ENCODE measurements around the gene ITGB7.
A peak's percentile ranks its signal among the peaks of the same experiment; 100 is the strongest.

ITGB7 gene, protein sequence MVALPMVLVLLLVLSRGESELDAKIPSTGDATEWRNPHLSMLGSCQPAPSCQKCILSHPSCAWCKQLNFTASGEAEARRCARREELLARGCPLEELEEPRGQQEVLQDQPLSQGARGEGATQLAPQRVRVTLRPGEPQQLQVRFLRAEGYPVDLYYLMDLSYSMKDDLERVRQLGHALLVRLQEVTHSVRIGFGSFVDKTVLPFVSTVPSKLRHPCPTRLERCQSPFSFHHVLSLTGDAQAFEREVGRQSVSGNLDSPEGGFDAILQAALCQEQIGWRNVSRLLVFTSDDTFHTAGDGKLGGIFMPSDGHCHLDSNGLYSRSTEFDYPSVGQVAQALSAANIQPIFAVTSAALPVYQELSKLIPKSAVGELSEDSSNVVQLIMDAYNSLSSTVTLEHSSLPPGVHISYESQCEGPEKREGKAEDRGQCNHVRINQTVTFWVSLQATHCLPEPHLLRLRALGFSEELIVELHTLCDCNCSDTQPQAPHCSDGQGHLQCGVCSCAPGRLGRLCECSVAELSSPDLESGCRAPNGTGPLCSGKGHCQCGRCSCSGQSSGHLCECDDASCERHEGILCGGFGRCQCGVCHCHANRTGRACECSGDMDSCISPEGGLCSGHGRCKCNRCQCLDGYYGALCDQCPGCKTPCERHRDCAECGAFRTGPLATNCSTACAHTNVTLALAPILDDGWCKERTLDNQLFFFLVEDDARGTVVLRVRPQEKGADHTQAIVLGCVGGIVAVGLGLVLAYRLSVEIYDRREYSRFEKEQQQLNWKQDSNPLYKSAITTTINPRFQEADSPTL

DNA sequence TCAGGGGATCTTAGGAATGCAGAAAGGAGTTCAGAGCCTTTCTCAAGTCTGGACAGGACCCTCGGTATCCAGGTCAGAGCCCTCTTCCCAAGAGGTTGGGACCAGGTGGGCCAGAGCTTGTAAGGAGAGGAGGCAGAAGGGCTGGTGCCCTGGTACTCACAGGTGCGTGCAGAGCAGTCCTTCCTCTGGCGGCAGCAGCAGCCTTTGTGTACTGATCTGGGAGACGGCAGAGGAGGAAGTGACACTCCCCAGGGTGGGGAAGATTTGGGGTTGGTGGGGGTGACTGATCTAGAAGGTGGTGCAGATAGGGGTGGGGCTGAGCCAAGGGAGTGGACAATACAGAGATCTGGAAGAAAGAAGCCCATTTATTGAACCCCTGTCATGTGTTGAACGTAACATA is at the start of gene ITGB7:
TSS of gene ITGB7 (minus strand) at position 210 of the 400 bp plus-strand sequence. CDS start 6,808 bp downstream, outside the sequence.
- DNase-seq (ENCODE audit: low read depth) = no peak

- DNase-seq (ENCODE audit: low read depth) = no peak
These were observed 48.9 kb upstream of the ITGB7 start for GRCh38 chr12:53255996-53256395.

DNA sequence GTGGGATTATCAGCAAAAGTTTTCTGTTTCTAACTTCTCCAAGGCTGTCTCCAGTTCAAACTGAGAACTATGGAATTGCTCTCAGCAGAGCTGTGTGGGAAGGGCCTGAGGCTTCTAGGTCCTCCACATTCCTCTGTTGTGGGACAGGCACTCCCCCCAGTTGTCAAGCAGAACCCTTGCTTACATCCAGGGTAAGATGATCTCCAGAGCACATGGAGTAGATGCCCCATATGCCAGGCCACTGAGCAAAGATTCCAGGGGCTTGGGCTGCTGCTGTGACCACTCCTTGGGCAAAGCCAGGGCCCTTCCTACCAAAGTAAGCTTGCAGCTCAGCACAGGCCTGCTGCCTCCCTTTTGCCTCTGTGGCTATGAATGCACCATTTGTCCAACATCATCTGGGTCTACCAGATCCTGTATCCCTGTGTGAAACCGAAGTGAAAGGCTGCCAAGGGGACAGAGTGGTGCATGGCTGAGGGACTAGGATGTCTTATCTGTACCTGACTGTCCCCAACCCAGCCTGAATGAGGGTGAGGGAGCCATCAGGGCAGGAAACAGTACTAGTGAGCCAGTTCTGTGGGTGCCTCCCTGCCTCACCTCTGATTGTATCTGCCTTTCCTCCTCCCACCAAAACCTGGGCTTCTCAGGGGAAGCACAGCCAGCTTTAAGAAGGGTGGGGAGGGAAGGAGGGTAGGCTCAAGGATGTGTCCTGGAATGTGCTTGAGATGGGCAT is 47.9 kb upstream of the ITGB7 start:
- no peak for DNase-seq (ENCODE audit: low read depth)

DNA sequence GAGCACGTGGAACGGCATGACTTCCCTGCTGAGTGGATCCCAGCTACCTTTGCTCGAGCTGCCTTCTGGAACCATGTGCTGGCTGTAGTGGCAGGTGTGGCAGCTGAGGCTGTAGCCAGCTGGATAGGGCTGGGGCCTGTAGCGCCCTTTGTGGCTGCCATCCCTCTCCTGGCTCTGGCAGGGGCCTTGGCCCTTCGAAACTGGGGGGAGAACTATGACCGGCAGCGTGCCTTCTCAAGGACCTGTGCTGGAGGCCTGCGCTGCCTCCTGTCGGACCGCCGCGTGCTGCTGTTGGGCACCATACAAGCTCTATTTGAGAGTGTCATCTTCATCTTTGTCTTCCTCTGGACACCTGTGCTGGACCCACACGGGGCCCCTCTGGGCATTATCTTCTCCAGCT is 46.2 kb upstream of the ITGB7 start:
- no peak for DNase-seq (ENCODE audit: low read depth)

DNA sequence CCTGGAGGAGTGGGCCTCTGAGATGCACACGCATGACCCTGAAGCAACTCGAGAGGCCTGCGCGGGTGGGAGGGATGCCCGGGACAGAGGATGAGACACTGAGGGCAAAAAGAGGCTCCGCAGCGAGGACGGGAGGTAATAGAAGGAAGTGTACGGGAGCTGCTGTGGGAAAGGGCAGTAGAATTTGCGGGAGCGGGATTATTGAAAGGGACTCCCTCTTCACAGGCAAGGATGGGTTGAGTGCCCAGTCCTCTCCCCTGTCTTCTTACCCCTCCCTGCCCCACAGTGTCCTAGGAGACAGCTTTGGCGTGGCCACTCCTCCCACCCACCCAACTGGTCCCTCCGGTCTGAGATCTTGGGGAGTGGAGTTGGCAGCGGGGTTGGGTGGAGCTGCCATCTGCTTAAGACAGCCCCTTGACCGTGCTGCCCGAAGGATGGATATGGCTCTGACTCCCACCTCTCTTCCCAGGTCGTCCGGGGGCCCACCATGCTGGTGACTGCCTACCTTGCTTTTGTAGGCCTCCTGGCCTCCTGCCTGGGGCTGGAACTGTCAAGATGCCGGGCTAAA is 45.4 kb upstream of the ITGB7 start:
- no peak for DNase-seq (ENCODE audit: low read depth)

- DNase-seq (ENCODE audit: low read depth) = peak; percentile 45
These were observed 44.7 kb upstream of the ITGB7 start for GRCh38 chr12:53251477-53252348.

- DNase-seq (ENCODE audit: low read depth) = no peak
These were observed 38.2 kb upstream of the ITGB7 start for GRCh38 chr12:53245286-53245685.

DNA sequence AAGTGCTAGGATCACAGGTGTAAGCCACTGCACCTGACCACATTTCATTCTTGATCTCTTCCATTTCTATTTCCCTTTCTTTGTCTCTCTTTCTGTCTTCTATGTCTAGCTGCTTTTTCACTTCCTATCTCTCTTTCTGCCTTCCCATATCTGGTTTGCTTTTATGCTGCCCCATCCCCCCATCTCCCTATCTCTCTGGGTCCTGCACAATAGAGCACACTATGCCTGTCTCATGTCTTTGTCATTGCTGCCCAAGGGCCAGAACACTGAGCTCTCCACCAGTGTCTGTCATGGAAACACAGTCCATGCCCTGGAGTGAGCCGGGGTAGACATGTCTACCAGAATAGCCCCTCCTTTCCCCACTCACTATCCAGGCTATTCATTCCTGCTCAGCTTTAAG is 37.3 kb upstream of the ITGB7 start:
- DNase-seq (ENCODE audit: low read depth) = no peak

GRCh38 chr12:53241623-53242412 is 34.8 kb upstream of the ITGB7 start:
- DNase-seq (ENCODE audit: low read depth) = no peak

- DNase-seq (ENCODE audit: low read depth) = no peak
These were observed 32.7 kb upstream of the ITGB7 start for GRCh38 chr12:53239643-53240258.

DNA sequence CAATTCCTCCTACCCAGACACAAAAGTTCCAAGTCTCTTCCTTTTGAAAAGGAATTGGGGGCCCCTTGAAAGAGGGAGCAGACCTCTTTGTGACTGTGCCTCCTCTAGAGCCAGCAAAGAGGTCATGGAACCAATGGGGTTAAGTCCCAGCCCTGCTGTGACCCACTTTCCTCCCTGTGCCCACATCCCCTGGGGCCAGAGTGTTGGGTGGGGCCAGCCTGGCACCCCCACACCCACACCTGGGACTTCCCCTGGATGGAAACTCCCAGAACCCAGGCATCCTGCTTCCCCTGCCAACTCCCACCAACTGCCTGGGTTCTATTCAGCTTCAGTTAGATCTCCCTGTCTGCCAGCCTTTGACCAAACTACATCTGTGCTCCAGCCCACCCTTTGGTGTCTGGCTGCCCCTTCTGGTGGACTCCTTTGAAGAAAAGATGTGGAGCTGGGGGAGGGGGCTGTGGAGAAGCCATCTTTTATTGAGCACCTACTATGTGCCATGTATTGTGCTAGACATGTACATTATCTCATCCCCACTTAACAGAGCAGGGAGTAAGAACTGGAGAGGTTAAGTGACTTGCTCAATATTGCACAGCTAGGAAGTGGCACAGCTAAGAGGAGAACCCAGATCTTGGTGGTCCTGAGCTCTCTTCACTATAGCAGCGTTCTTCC is 29.5 kb upstream of the ITGB7 start:
- DNase-seq (ENCODE audit: low read depth) = no peak

DNA sequence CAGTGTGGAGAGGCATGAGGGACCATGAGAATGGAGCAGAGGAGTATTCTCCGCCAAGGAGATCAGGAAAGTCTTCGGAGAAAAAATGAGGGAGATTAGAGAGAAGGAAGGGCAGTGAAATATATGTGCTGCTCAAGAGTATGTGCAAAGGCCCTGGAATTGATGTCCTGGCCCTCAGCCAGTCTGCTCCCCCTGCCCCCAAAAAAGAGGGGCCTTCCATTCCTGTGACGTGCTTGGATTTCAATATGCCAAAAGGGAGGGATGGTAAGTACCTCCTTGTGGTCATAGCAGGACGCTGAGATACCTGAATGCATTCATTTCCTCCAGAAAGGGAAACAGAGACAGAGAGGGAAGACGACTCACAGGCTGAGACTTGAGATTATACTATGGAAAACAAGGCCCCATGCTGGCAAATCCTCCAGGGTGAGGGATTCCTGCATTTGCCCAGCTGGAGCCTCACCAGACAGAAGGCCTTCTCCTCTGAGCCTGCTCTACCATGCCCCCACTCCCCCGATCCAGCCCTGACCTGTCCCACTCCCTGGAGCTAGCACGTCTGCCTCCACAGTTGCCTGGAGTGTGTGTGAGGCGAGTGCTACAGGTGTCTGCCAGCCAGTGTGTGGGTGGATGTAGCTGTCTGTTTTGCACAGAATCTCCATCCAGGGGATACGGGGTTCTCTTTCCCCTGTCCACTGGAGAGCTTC is 28.8 kb upstream of the ITGB7 start:
- DNase-seq (ENCODE audit: low read depth) = no peak

DNA sequence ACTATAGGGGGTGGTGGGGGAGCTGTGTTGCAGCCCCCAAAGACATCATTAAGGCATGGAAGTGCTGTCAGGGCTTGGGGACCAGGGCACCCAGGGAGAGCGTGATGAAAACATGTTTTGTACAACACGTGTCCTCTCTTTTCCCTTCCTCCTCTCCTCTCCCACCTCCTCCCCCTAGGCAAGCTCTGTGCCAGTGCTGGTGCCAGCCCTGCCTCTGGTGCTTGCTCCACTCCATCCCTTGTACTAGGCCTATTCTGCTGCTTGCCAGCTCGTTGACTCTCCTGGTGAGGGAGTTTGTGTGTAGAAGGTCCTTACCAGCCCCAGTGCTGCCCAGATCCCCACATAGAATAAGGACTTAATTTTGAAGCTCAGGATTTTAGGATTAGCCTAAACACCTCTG is 28.1 kb upstream of the ITGB7 start:
- no peak for DNase-seq (ENCODE audit: low read depth)

DNA sequence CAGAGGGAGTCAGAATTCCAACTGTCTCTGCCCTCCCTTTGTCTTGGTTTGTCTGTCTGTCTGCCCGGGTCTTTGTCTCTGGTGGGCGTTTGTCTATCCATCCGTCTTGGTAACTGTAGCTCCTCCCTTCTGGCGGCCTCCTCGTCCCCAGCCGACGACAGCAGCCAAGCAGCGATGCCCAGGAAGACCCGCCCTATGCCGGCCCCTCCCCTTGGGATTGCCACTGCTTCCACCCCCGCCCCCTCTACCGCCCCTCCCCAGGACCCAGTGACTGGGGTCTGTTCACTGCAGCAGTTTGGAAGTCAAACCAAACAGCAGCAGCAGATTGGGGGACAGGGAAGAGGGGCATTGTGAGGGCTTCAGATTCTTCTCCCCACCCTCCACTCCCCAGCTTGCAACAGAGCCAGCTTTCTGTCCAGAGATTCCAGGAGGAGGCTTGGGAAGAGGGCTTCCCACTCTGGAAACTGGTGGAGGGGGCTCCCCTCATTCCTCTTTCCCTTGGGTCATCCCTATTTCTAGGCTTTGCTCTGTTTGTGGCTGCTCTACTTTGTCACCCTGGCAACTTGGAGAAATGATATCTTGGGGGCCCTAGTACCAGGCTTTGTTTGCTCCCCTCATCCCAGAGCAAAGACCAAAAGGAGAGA is 27.3 kb upstream of the ITGB7 start:
- no peak for DNase-seq (ENCODE audit: low read depth)

DNA sequence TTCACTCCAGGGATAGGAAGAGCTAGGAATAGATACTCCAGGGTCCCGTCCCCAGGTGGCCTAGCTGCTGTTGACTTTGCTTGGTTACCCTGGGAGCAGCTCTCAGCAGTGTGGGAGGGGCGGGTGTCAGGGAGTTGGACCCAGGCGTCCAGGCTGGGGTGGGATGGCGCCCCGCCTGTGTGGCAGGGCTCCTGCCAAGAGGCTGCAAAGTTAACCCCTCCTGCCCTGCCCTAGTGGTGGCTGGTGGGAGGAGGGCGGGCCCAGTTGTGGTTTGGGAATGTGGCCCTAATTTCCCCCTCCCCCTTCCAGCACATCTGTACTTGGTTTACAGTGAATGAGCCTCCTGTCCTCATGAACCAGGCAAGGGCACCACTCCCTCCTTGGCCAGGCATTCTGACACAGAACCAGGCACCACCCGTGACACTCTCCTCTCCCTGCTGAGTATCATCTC is 26.6 kb upstream of the ITGB7 start:
- no peak for DNase-seq (ENCODE audit: low read depth)

DNA sequence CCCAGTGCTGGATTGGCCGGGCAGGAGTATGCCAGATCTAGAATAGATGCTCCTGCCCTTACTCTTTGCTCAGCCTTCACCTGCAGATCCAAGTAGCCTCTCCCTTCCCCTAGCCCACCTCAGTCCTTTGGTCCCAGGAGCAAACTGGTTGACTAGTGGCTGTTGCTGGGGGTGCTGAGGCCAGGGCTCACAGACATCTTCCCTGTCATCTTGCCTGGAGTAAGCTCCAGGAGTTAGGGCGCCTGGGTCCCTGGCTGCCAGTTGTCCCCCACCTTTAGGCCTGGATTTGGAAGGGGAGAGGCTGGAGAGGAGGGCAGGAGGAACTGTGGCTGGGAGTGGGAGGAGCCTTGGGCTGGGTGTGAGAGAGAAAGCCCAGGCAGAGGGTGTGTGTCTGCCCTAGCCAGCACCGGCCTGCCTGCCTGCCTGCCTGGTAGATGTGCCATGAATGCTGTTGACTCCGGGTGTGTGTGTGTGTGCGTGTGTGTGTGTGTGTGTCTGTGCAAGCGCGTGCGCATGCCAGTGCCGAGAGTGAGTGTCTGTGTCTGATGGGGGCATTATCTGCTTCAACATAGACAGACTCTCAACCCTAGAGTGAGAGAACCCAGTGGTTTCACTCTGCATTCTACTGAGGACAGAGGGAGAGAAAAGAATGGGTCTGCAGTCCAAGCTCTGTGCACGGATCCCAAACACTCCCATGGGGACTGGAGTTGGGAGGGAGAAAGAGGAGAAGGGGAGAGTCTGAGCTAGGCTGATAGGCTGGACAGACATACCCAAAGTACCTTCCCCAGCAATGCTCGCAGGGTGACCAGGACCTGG is 25.8 kb upstream of the ITGB7 start:
- DNase-seq (ENCODE audit: low read depth) = no peak

DNA sequence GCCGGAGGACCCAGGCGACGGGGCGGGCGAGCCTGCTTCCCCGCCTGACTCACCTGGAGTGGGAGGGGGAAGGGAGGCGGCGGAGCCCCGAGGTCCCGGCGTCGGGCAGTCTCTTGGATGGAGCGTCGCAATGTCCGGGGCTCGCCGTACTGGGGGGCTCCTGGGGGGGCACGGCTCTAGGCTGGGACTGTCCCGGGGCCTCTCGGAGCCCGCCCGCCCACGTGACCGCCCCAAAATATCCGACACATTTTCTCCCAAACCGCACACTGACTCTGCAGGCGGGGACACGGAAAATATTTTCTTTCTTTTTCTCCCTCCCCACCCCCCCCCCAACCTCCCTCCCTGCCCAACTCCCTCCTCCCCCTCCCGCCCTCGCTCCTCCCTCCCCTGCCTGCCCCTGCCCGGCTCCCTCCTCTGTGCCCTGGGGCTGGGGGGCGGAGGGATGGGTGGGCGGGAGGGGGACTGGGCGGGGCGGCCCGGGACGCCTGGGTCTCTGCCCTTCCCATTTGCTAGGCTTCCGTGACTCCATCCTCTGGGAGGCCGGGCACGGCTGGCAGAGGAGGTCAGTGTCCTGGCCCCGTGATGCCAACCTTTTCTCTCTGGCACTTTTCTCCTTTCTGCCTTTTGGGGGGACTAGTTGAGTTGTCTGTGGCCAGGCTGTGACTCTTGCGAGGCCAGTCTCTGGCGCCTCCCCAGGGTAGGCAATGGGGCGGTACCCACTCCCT is 25.0 kb upstream of the ITGB7 start, which contains the start of gene RARG:
TSS of gene RARG (minus strand) at position 289 of the 725 bp plus-strand sequence. CDS start 4,664 bp downstream, outside the sequence.
- no peak for DNase-seq (ENCODE audit: low read depth)

Measured in stromal cell of bone marrow (primary cell).